ENCODE data around the gene STAT5A.
"Not testable (repeated sequence)": the region's sequence is repeated elsewhere in the genome, so short reads cannot be mapped to it uniquely, and the experiment has no call there.

The STAT5A gene

GRCh38 chr17:42252597-42253550 is 35.4 kb upstream of the STAT5A start:
- in situ Hi-C loops (cut with MboI; ENCODE audit: low sequenced_read_pairs) = no loop called here

GRCh38 chr17:42253578-42253977 is 34.7 kb upstream of the STAT5A start:
- no peak for DNase-seq (ENCODE audit: low spot score in 2 of 2)
- in situ Hi-C loops (cut with MboI; ENCODE audit: low sequenced_read_pairs) = no loop called here
- Histone ChIP-seq H3K36me3 (replicated peaks) (no peaks in the 10 kb centered on the region), H3K27me3 (ENCODE audit: low read depth) (no peaks in the 10 kb centered on the region), H3K4me3 (no peak overlapping the region), H3K9me3 (no peaks in the 10 kb centered on the region), H3K4me1 (peaks cover 26% of the 10 kb centered on the region)

More at GRCh38 chr17:42252597-42253550, 35.4 kb upstream of the STAT5A start:
- no peak overlapping the region for H3K4me3 ChIP-seq
- H3K27me3 ChIP-seq (ENCODE audit: low read depth) = no peaks in the 10 kb centered on the region
- peaks cover 23% of the 10 kb centered on the region for H3K4me1 ChIP-seq
- no peaks in the 10 kb centered on the region for H3K36me3 ChIP-seq (replicated peaks)
- H3K9me3 ChIP-seq = no peaks in the 10 kb centered on the region
- no peak for DNase-seq (ENCODE audit: low spot score in 2 of 2)

GRCh38 chr17:42255445-42255844 is 32.9 kb upstream of the STAT5A start:
- DNase-seq (ENCODE audit: low spot score in 2 of 2) = no peak
- Histone ChIP-seq H3K4me1 (peaks cover 26% of the 10 kb centered on the region), H3K9me3 (no peaks in the 10 kb centered on the region), H3K36me3 (replicated peaks) (no peaks in the 10 kb centered on the region), H3K27me3 (ENCODE audit: low read depth) (no peaks in the 10 kb centered on the region), H3K4me3 (no peak overlapping the region)
- in situ Hi-C loops (cut with MboI; ENCODE audit: low sequenced_read_pairs) = no loop called here

GRCh38 chr17:42260318-42260717 is 28.0 kb upstream of the STAT5A start:
- no peaks in the 10 kb centered on the region for H3K27me3 ChIP-seq (ENCODE audit: low read depth)
- H3K36me3 ChIP-seq (replicated peaks) = no peaks in the 10 kb centered on the region
- H3K9me3 ChIP-seq = no peaks in the 10 kb centered on the region
- H3K4me3 ChIP-seq = no peak overlapping the region
- H3K4me1 ChIP-seq = peaks cover 19% of the 10 kb centered on the region
- in situ Hi-C loops (cut with MboI; ENCODE audit: low sequenced_read_pairs) = no loop called here
- DNase-seq (ENCODE audit: low spot score in 2 of 2) = no peak

GRCh38 chr17:42264366-42264765 is 23.9 kb upstream of the STAT5A start:
- H3K36me3 ChIP-seq (replicated peaks); H3K4me3 ChIP-seq; H3K27me3 ChIP-seq (ENCODE audit: low read depth); in situ Hi-C loops (cut with MboI; ENCODE audit: low sequenced_read_pairs); DNase-seq (ENCODE audit: low spot score in 2 of 2); H3K9me3 ChIP-seq; H3K4me1 ChIP-seq: not testable (repeated sequence)

- Histone ChIP-seq H3K27me3 (ENCODE audit: low read depth) (no peaks in the 10 kb centered on the region), H3K4me3 (no peak overlapping the region), H3K36me3 (replicated peaks) (no peaks in the 10 kb centered on the region), H3K9me3 (no peaks in the 10 kb centered on the region), H3K4me1 (no peaks in the 10 kb centered on the region)
- in situ Hi-C loops (cut with MboI; ENCODE audit: low sequenced_read_pairs) = no loop called here
- no peak for DNase-seq (ENCODE audit: low spot score in 2 of 2)
Observed at GRCh38 chr17:42266462-42266861, 21.8 kb upstream of the STAT5A start.

GRCh38 chr17:42266918-42267766 is 21.2 kb upstream of the STAT5A start:
- no peak for DNase-seq (ENCODE audit: low spot score in 2 of 2)
- in situ Hi-C loops (cut with MboI; ENCODE audit: low sequenced_read_pairs) = no loop called here
- no peaks in the 10 kb centered on the region for H3K4me1 ChIP-seq

GRCh38 chr17:42268236-42268635 is 20.1 kb upstream of the STAT5A start:
- Histone ChIP-seq H3K36me3 (replicated peaks) (no peaks in the 10 kb centered on the region), H3K27me3 (ENCODE audit: low read depth) (no peaks in the 10 kb centered on the region), H3K4me1 (no peaks in the 10 kb centered on the region), H3K9me3 (no peaks in the 10 kb centered on the region), H3K4me3 (no peak overlapping the region)
- DNase-seq (ENCODE audit: low spot score in 2 of 2) = no peak
- in situ Hi-C loops (cut with MboI; ENCODE audit: low sequenced_read_pairs) = no loop called here

More at GRCh38 chr17:42266918-42267766, 21.2 kb upstream of the STAT5A start:
- Histone ChIP-seq H3K4me3 (no peak overlapping the region), H3K9me3 (no peaks in the 10 kb centered on the region), H3K36me3 (replicated peaks) (no peaks in the 10 kb centered on the region), H3K27me3 (ENCODE audit: low read depth) (no peaks in the 10 kb centered on the region)

- no peak for DNase-seq (ENCODE audit: low spot score in 2 of 2)
- Histone ChIP-seq H3K27me3 (ENCODE audit: low read depth) (no peaks in the 10 kb centered on the region), H3K4me1 (peaks cover 9% of the 10 kb centered on the region), H3K9me3 (no peaks in the 10 kb centered on the region), H3K4me3 (no peak overlapping the region), H3K36me3 (replicated peaks) (no peaks in the 10 kb centered on the region)
- in situ Hi-C loops (cut with MboI; ENCODE audit: low sequenced_read_pairs) = no loop called here
Observed at GRCh38 chr17:42270170-42270535, 18.1 kb upstream of the STAT5A start.

- Histone ChIP-seq H3K36me3 (replicated peaks) (no peaks in the 10 kb centered on the region), H3K4me3 (no peak overlapping the region), H3K4me1 (peaks cover 10% of the 10 kb centered on the region), H3K9me3 (no peaks in the 10 kb centered on the region), H3K27me3 (ENCODE audit: low read depth) (no peaks in the 10 kb centered on the region)
- DNase-seq (ENCODE audit: low spot score in 2 of 2) = no peak
- in situ Hi-C loops (cut with MboI; ENCODE audit: low sequenced_read_pairs) = no loop called here
Observed at GRCh38 chr17:42270596-42270995, 17.7 kb upstream of the STAT5A start.

- Histone ChIP-seq H3K4me1 (peaks cover 10% of the 10 kb centered on the region), H3K4me3 (no peak overlapping the region), H3K27me3 (ENCODE audit: low read depth) (no peaks in the 10 kb centered on the region), H3K36me3 (replicated peaks) (no peaks in the 10 kb centered on the region), H3K9me3 (no peaks in the 10 kb centered on the region)
- no peak for DNase-seq (ENCODE audit: low spot score in 2 of 2)
- in situ Hi-C loops (cut with MboI; ENCODE audit: low sequenced_read_pairs) = no loop called here
Observed at GRCh38 chr17:42271006-42271778, 17.1 kb upstream of the STAT5A start.

GRCh38 chr17:42271779-42272035 is 16.6 kb upstream of the STAT5A start:
- H3K4me3 ChIP-seq = no peak overlapping the region
- DNase-seq (ENCODE audit: low spot score in 2 of 2) = no peak
- H3K4me1 ChIP-seq = peaks cover 12% of the 10 kb centered on the region
- no peaks in the 10 kb centered on the region for H3K9me3 ChIP-seq
- H3K36me3 ChIP-seq (replicated peaks) = no peaks in the 10 kb centered on the region
- in situ Hi-C loops (cut with MboI; ENCODE audit: low sequenced_read_pairs) = no loop called here
- H3K27me3 ChIP-seq (ENCODE audit: low read depth) = no peaks in the 10 kb centered on the region

- Histone ChIP-seq H3K4me3 (no peak overlapping the region), H3K27me3 (ENCODE audit: low read depth) (no peaks in the 10 kb centered on the region), H3K36me3 (replicated peaks) (no peaks in the 10 kb centered on the region), H3K4me1 (peaks cover 15% of the 10 kb centered on the region), H3K9me3 (no peaks in the 10 kb centered on the region)
- DNase-seq (ENCODE audit: low spot score in 2 of 2) = no peak
- in situ Hi-C loops (cut with MboI; ENCODE audit: low sequenced_read_pairs) = no loop called here
Observed at GRCh38 chr17:42272162-42272907, 16.0 kb upstream of the STAT5A start.

Measured in HAP-1 (cell line).